ENCODE results near the gene DUSP5. TPM values are rescaled to one million over a fixed set of nuclear protein-coding genes. Genes with fewer than 3 reads are reported as not detected.

The DUSP5 gene
- total and polyA plus RNA-seq, 2 of the 8 experiments (the other 6 are each of a cell fraction or from before 2014, with no cell fraction given): 13.6 to 30.3 TPM

DNA sequence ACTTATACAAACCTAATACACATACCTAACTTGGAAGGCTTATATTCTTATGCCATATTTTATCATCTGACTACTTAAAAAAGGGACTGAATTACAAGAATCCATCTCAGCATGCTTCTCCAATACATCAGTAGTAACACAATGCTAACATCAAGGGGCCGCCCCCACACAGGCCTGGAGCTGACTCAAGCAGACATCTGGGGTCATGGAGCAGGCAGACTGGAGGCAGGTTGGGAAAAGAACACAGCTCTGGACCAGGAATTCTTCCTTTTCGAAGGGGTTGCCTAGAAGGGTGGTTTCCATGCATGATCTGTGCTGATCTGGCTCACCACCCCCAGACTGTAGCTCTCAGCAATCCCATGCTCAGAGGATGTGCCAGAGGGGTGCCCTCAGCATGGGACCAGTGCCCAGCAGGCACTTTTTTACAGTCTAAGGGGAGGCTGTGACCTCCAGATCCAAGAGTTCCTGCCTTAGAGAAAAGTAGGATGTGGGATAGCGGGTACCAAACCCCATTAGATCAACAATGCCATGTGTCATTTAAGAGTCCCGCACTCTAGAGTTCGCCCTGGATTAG, 26.1 kb upstream of the DUSP5 start:
- WGBS, 2 experiments (ENCODE audit: extremely low coverage in 1 of 2, insufficient coverage in 1 of 2, insufficient read length in 1 of 2, insufficient replicate concordance in 2 of 2, low coverage in 1 of 2, low lambda C conversion rate in 2 of 2, missing lambda C conversion rate in 1 of 2): 88% methylated on average over 5 of the region's 5 CpGs; no CpG with 5 or more reads in 1 of the 2 experiments
- Histone ChIP-seq H4K8ac (ENCODE audit: extremely low read depth, insufficient read depth, low read length) (no peak overlapping the region), H3K9me3 (ENCODE audit: insufficient read depth in 2 of 2, low read depth in 1 of 2, low read length in 1 of 2) (no peaks in the 10 kb centered on the region; a peak in 1 of 4 replicates), H3K4me2 (ENCODE audit: insufficient read depth in 1 of 2, low read depth in 2 of 2, low read length in 2 of 2) (no peak overlapping the region), H2BK12ac (ENCODE audit: low read depth, low read length) (no peak overlapping the region), H2BK15ac (ENCODE audit: low read length) (no peak overlapping the region), H3K23me2 (ENCODE audit: low read depth, low read length) (no peaks in the 10 kb centered on the region), H3K14ac (ENCODE audit: insufficient read length) (no peak overlapping the region), H3K9ac (replicated peaks in 1 of 4; ENCODE audit: extremely low read depth in 1 of 4, low read depth in 3 of 4, low read length in 3 of 4) (no peak overlapping the region), H4K91ac (replicated peaks; ENCODE audit: insufficient read length, low read length) (no peak overlapping the region), H3K23ac (ENCODE audit: insufficient read length) (no peak overlapping the region), H2BK5ac (ENCODE audit: low read depth, low read length) (no peak overlapping the region), H3K79me2 (ENCODE audit: control insufficient read depth in 1 of 2, insufficient read depth in 2 of 2, low read length in 2 of 2) (no peaks in the 10 kb centered on the region), H2AK5ac (ENCODE audit: low read depth, low read length) (no peak overlapping the region; the same call in 1 of the 2 replicates), H2AFZ (ENCODE audit: low read length) (no peak overlapping the region), H3K36me3 (ENCODE audit: control insufficient read depth in 2 of 4, insufficient read depth in 4 of 4, low read length in 3 of 4) (no peaks in the 10 kb centered on the region), H3K79me1 (ENCODE audit: low read depth, low read length) (no peaks in the 10 kb centered on the region), H3K4me3 (ENCODE audit: extremely low read depth in 1 of 4, insufficient read depth in 2 of 4, low read depth in 3 of 4, low read length in 4 of 4) (no peak overlapping the region), H4K20me1 (replicated peaks in 1 of 2; ENCODE audit: control insufficient read depth in 1 of 2, insufficient read depth in 2 of 2, low read length in 2 of 2) (no peaks in the 10 kb centered on the region), H3K4me1 (replicated peaks in 1 of 4; ENCODE audit: control insufficient read depth in 3 of 4, insufficient read depth in 4 of 4, low read length in 3 of 4) (peaks cover 0 to 3% (median 3%) of the 10 kb centered on the region in 4 experiments; a peak in 2 of 7 replicates), H3K4ac (replicated peaks; ENCODE audit: insufficient read length, low read depth, low read length) (no peak overlapping the region), H3K27ac (ENCODE audit: low read depth, low read length) (no peak overlapping the region), H2BK20ac (ENCODE audit: low read length) (no peak overlapping the region), H3K27me3 (replicated peaks in 1 of 4; ENCODE audit: control insufficient read depth in 3 of 4, extremely low read depth in 1 of 4, insufficient read depth in 3 of 4, low read length in 3 of 4) (no peaks in the 10 kb centered on the region), H2BK120ac (replicated peaks; ENCODE audit: low read depth, low read length) (no peak overlapping the region), H3K56ac (replicated peaks; ENCODE audit: insufficient read length, low read depth, low read length) (no peak overlapping the region), H4K5ac (ENCODE audit: insufficient read length, low read depth, low read length) (no peak overlapping the region), H3K18ac (ENCODE audit: extremely low read depth, low read length) (no peak overlapping the region)
- TF ChIP-seq TBP (IDR thresholded peaks at IDR 0.05; ENCODE audit: low read depth, low read length) (no peak), RBBP5 (IDR thresholded peaks at IDR 0.05; ENCODE audit: borderline replicate concordance, low read depth, low read length) (no peak), NRF1 (IDR thresholded peaks at IDR 0.05; ENCODE audit: low read depth, low read length) (no peak)
- FAIRE-seq: no peak
- ChIA-PET CTCF (ENCODE audit: partially characterized antibody) (interaction anchor here (1.0 to 5.2 kb wide), 5 partner anchors 11 to 118 kb away, joined by 3 to 27 read pairs (median 3); no protein-coding TSS in a partner anchor), POLR2A (ENCODE audit: partially characterized antibody) (interaction anchor here (1.0 kb wide), 1 partner anchor 104 kb away, joined by 3 read pairs; no protein-coding TSS in a partner anchor)
- no peak for DNase-seq (ENCODE audit: low read depth in 1 of 2, low spot score in 2 of 2)
